Activated T-helper 9 cell treated with anti-CD3 and anti-CD28 coated beads, Interleukin-2, amount 50 U/mL, for 16 hours (primary cell): ENCODE data around the gene UBQLN4.
"Not testable (repeated sequence)": the region's sequence is repeated elsewhere in the genome, so short reads cannot be mapped to it uniquely, and the experiment has no call there.

Experiments used
- DNase-seq: peaks from one replicate; pipeline ENCODE4 v3.0.0-alpha.2; 2020; ENCODE audit warnings: low read depth

Gene UBQLN4

GRCh38 chr1:156060937-156061636 is 7.5 kb upstream of the UBQLN4 start, which contains the start of gene RAB25:
TSS of gene RAB25 (plus strand) at chr1:156061160. CDS start at chr1:156061401, 241 bp downstream.
- DNase-seq, result no peak

- no peak for DNase-seq
These were observed 2.8 kb upstream of the UBQLN4 start for GRCh38 chr1:156056326-156056849.

GRCh38 chr1:156055281-156056048 is 1.9 kb upstream of the UBQLN4 start:
- no peak for DNase-seq

- peak; percentile 95 for DNase-seq
These were observed 1.1 kb upstream of the UBQLN4 start, which contains the start of gene LAMTOR2 for GRCh38 chr1:156054500-156055280. TSS of gene LAMTOR2 (plus strand) at chr1:156054782. CDS start at chr1:156054890, 108 bp downstream.

- peak; percentile 65 for DNase-seq
These were observed 483 bp downstream of the UBQLN4 start for GRCh38 chr1:156052862-156053767.

- DNase-seq, result no peak
These were observed 2.4 kb downstream of the UBQLN4 start for GRCh38 chr1:156051011-156051725.

GRCh38 chr1:156050376-156050775 is 3.2 kb downstream of the UBQLN4 start:
- no peak for DNase-seq

GRCh38 chr1:156048663-156049258 is 4.8 kb downstream of the UBQLN4 start:
- no peak for DNase-seq

- no peak for DNase-seq
These were observed 8.5 kb downstream of the UBQLN4 start for GRCh38 chr1:156045076-156045475.

GRCh38 chr1:156042828-156043227 is 10.8 kb downstream of the UBQLN4 start:
- no peak for DNase-seq

- DNase-seq, result not testable (repeated sequence)
These were observed 18.6 kb downstream of the UBQLN4 start for GRCh38 chr1:156034991-156035390.

- DNase-seq, result no peak
These were observed 20.6 kb downstream of the UBQLN4 start for GRCh38 chr1:156033011-156033410.

GRCh38 chr1:156026588-156026987 is 27.0 kb downstream of the UBQLN4 start:
- no peak for DNase-seq

GRCh38 chr1:156025876-156026275 is 27.7 kb downstream of the UBQLN4 start:
- DNase-seq, result no peak

- DNase-seq, result no peak
These were observed 28.8 kb downstream of the UBQLN4 start for GRCh38 chr1:156024801-156025200.

- DNase-seq, result no peak
These were observed 31.6 kb downstream of the UBQLN4 start for GRCh38 chr1:156021954-156022353.

GRCh38 chr1:156021093-156021428 is 32.5 kb downstream of the UBQLN4 start:
- no peak for DNase-seq

- DNase-seq, result peak; percentile 70
These were observed 33.1 kb downstream of the UBQLN4 start, which contains the start of gene SSR2 for GRCh38 chr1:156020293-156021092. TSS of gene SSR2 (minus strand) at chr1:156020951. CDS start at chr1:156020167, 784 bp downstream.

GRCh38 chr1:156019946-156020292 is 33.7 kb downstream of the UBQLN4 start:
- no peak for DNase-seq
